Measurements from ENCODE around the gene ADD3. TPM values are rescaled to one million over a fixed set of nuclear protein-coding genes. Genes with fewer than 3 reads are reported as not detected.

Gene ADD3
- total RNA-seq, 1 experiment from 2014 or later, result 14.1 TPM

DNA sequence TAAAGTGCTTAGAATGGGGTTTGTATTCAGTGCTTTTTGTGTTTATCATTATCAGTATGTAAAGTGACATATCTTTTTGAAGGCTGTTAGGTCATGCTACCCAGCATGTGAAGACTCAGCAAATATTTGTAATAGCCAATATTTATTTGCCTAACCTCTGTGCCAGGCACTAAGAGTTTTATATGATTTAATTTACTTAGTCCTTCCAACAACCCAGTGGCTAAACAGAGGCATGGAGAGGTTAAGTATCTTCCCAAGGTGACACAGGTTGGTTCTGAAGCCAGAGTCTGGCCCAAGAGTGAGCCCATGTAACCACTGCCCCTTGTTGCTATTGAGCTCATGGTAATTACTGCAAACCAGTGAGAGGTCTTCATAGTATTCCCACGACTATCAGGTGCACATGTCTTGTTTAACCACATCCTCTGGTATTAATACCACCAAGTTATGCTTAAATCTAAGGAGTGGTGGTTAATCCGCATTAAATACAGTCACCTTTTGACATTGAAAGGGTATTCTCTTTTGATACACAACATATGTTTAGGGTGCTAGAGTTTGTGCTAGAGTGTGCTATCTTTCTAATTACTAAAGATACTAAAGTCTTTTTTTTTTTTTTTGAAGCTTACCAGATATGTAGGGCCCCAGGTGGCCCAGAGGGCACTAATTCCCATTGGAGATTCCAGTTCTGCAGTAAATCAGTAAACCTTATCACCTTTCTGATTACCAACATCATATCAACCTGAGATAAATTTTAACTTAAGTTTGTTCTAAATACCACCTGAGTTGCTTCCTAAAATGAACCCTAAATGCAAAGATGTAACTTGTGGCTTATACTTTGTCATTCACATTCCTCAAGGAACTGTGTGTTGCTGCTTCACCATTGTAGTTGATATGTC lies 2.9 kb downstream of the ADD3 start:
- DNase-seq, result no peak

GRCh38 chr10:110011681-110012080 lies 3.9 kb downstream of the ADD3 start:
- H3K4me3 ChIP-seq, result no peak overlapping the region
- DNase-seq, result no peak
- no peaks in the 10 kb centered on the region for H3K27me3 ChIP-seq

More for the DNA sequence above, 2.9 kb downstream of the ADD3 start:
- no peak overlapping the region for H3K4me3 ChIP-seq
- H3K27me3 ChIP-seq, result no peaks in the 10 kb centered on the region
- H3K9me3 ChIP-seq, result no peaks in the 10 kb centered on the region
- no peaks in the 10 kb centered on the region; the same call in 1 of the 2 replicates for H3K36me3 ChIP-seq

DNA sequence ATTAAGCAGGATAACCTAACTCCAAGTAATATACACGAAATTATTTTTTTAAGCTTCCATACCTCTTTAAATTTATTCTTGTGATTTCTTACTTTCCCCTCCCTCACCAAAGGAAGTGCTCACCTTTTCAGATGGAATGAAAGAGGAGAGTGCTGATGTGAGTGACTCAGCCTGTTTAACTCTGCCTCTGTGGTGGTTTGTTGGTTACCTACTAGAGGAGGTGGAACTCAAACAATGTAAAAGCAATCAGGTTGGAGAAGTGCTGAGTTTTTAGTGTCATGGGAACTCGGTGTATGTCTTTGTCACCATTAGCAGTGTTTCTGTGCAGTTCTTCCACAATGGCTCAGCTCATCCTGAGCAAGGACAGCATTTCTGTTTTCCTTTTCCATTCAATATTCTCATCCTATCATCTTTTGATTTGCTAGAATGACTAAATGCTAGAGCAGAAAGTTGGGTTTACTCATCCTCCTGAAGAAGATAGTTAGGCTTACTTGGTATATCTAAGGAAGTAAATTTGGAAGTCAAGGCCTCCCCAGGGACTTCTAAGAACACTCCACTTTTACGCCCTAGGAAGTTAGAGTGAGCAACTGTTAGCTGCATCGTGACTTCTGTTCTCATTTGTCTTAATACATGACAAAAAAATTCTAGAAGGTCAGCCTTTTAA lies 6.0 kb downstream of the ADD3 start:
- Histone ChIP-seq H3K9me3 (no peaks in the 10 kb centered on the region), H3K36me3 (no peaks in the 10 kb centered on the region; the same call in 1 of the 2 replicates), H3K4me3 (no peak overlapping the region), H3K27me3 (no peaks in the 10 kb centered on the region)
- DNase-seq, result no peak

More at GRCh38 chr10:110011681-110012080, 3.9 kb downstream of the ADD3 start:
- Histone ChIP-seq H3K36me3 (no peaks in the 10 kb centered on the region; the same call in 1 of the 2 replicates), H3K9me3 (no peaks in the 10 kb centered on the region)

DNA sequence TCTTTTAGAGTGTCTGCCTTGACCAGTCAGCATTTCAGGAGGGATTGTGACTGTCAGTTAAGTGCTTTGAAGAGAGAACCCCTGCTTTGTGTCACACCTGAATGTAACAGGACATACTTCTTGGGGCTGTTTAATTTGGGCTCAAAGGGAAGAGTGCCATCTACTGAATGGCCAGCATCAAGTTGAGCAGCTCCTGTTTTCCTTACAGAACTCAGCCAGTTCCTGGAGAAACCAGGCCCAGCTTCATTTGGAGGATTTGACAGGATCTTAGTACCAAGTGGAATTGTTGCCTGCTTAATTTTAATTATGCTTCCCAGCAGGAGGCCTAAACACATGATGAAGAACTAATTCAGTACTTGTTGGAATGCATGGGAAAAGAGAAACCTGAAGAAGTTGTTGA lies 8.3 kb downstream of the ADD3 start:
- Histone ChIP-seq H3K27me3 (no peaks in the 10 kb centered on the region), H3K9me3 (no peaks in the 10 kb centered on the region), H3K4me3 (no peak overlapping the region), H3K36me3 (no peaks in the 10 kb centered on the region; the same call in 1 of the 2 replicates)
- peak; percentile 3 for DNase-seq

- Histone ChIP-seq H3K36me3 (no peaks in the 10 kb centered on the region; the same call in 1 of the 2 replicates), H3K27me3 (no peaks in the 10 kb centered on the region), H3K9me3 (no peaks in the 10 kb centered on the region), H3K4me3 (no peak overlapping the region)
- no peak for DNase-seq
These were observed 9.3 kb downstream of the ADD3 start for GRCh38 chr10:110017052-110017451.

- DNase-seq, result no peak
- H3K4me3 ChIP-seq, result no peak overlapping the region
- H3K9me3 ChIP-seq, result no peaks in the 10 kb centered on the region
- no peaks in the 10 kb centered on the region for H3K27me3 ChIP-seq
- H3K36me3 ChIP-seq, result no peaks in the 10 kb centered on the region; the same call in 1 of the 2 replicates
These were observed 10.1 kb downstream of the ADD3 start for GRCh38 chr10:110017907-110018306.

GRCh38 chr10:110020265-110020664 lies 12.5 kb downstream of the ADD3 start:
- Histone ChIP-seq H3K27me3 (no peaks in the 10 kb centered on the region), H3K4me3 (no peak overlapping the region), H3K9me3 (no peaks in the 10 kb centered on the region), H3K36me3 (no peaks in the 10 kb centered on the region; the same call in 1 of the 2 replicates)
- DNase-seq, result no peak

GRCh38 chr10:110022716-110023504 lies 15.1 kb downstream of the ADD3 start:
- H3K36me3 ChIP-seq, result no peaks in the 10 kb centered on the region

GRCh38 chr10:110023785-110024465 lies 16.1 kb downstream of the ADD3 start:
- no peaks in the 10 kb centered on the region for H3K36me3 ChIP-seq
- H3K27me3 ChIP-seq, result no peaks in the 10 kb centered on the region
- no peak overlapping the region for H3K4me3 ChIP-seq
- DNase-seq, result no peak
- H3K9me3 ChIP-seq, result no peaks in the 10 kb centered on the region

More at GRCh38 chr10:110022716-110023504, 15.1 kb downstream of the ADD3 start:
- H3K4me3 ChIP-seq, result no peak overlapping the region
- no peaks in the 10 kb centered on the region for H3K9me3 ChIP-seq
- no peak for DNase-seq
- no peaks in the 10 kb centered on the region for H3K27me3 ChIP-seq

- DNase-seq, result no peak
These were observed 21.7 kb downstream of the ADD3 start for GRCh38 chr10:110029450-110029849.

GRCh38 chr10:110032801-110033700 lies 25.3 kb downstream of the ADD3 start:
- no peak for DNase-seq

More at GRCh38 chr10:110029450-110029849, 21.7 kb downstream of the ADD3 start:
- Histone ChIP-seq H3K36me3 (no peaks in the 10 kb centered on the region), H3K9me3 (no peaks in the 10 kb centered on the region), H3K4me3 (no peak overlapping the region), H3K27me3 (no peaks in the 10 kb centered on the region)

DNA sequence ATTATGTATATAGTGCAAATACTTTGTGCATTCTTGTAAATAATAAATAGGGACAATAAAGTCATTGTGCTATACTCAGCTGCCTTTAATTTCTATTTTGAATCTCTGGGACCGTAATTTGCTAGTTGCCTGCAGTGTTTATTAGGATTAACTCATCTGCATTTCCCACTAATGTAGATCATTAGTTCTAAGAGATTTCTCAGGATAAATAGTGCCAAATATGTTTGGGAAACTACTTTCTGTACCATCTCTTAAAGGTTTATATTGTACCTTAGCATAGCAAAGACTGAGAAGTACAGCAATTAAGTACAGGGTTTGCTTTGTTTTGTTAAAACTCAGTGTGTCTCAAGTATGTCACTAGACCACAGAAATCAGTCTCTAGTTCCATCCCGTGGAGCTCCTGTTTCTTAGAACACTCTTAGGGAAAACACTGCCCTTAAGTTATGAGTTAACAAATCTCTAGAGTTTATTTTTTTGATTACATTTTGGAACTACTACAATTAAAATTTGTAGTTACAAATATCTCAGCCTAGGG lies 26.0 kb downstream of the ADD3 start:
- H3K36me3 ChIP-seq, result no peaks in the 10 kb centered on the region
- H3K27me3 ChIP-seq, result no peaks in the 10 kb centered on the region
- no peaks in the 10 kb centered on the region for H3K9me3 ChIP-seq
- no peak for DNase-seq
- H3K4me3 ChIP-seq, result no peak overlapping the region

More at GRCh38 chr10:110032801-110033700, 25.3 kb downstream of the ADD3 start:
- Histone ChIP-seq H3K36me3 (no peaks in the 10 kb centered on the region), H3K9me3 (no peaks in the 10 kb centered on the region), H3K27me3 (no peaks in the 10 kb centered on the region), H3K4me3 (no peak overlapping the region)

- H3K9me3 ChIP-seq, result no peaks in the 10 kb centered on the region
- no peaks in the 10 kb centered on the region for H3K27me3 ChIP-seq
- DNase-seq, result no peak
- no peaks in the 10 kb centered on the region for H3K36me3 ChIP-seq
- H3K4me3 ChIP-seq, result no peak overlapping the region
These were observed 26.8 kb downstream of the ADD3 start for GRCh38 chr10:110034596-110034995.

- no peak for DNase-seq
- Histone ChIP-seq H3K27me3 (no peaks in the 10 kb centered on the region), H3K4me3 (no peak overlapping the region), H3K36me3 (no peaks in the 10 kb centered on the region), H3K9me3 (no peaks in the 10 kb centered on the region)
These were observed 27.5 kb downstream of the ADD3 start for GRCh38 chr10:110035070-110035921.

Data from MG63 (cell line).